HG02678 (cell line): ENCODE data around the gene RNF20.
"Not testable (repeated sequence)": the region's sequence is repeated elsewhere in the genome, so short reads cannot be mapped to it uniquely, and the experiment has no call there.

Experiments
- ATAC-seq: cut with Tn5 transposase; IDR thresholded peaks from one replicate; pipeline ENCODE4 v1.9.1; 2021; ENCODE audit warnings: mild to moderate bottlenecking, moderate library complexity; ENCODE audit not compliant: unreplicated experiment

Gene RNF20, protein sequence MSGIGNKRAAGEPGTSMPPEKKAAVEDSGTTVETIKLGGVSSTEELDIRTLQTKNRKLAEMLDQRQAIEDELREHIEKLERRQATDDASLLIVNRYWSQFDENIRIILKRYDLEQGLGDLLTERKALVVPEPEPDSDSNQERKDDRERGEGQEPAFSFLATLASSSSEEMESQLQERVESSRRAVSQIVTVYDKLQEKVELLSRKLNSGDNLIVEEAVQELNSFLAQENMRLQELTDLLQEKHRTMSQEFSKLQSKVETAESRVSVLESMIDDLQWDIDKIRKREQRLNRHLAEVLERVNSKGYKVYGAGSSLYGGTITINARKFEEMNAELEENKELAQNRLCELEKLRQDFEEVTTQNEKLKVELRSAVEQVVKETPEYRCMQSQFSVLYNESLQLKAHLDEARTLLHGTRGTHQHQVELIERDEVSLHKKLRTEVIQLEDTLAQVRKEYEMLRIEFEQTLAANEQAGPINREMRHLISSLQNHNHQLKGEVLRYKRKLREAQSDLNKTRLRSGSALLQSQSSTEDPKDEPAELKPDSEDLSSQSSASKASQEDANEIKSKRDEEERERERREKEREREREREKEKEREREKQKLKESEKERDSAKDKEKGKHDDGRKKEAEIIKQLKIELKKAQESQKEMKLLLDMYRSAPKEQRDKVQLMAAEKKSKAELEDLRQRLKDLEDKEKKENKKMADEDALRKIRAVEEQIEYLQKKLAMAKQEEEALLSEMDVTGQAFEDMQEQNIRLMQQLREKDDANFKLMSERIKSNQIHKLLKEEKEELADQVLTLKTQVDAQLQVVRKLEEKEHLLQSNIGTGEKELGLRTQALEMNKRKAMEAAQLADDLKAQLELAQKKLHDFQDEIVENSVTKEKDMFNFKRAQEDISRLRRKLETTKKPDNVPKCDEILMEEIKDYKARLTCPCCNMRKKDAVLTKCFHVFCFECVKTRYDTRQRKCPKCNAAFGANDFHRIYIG

DNA sequence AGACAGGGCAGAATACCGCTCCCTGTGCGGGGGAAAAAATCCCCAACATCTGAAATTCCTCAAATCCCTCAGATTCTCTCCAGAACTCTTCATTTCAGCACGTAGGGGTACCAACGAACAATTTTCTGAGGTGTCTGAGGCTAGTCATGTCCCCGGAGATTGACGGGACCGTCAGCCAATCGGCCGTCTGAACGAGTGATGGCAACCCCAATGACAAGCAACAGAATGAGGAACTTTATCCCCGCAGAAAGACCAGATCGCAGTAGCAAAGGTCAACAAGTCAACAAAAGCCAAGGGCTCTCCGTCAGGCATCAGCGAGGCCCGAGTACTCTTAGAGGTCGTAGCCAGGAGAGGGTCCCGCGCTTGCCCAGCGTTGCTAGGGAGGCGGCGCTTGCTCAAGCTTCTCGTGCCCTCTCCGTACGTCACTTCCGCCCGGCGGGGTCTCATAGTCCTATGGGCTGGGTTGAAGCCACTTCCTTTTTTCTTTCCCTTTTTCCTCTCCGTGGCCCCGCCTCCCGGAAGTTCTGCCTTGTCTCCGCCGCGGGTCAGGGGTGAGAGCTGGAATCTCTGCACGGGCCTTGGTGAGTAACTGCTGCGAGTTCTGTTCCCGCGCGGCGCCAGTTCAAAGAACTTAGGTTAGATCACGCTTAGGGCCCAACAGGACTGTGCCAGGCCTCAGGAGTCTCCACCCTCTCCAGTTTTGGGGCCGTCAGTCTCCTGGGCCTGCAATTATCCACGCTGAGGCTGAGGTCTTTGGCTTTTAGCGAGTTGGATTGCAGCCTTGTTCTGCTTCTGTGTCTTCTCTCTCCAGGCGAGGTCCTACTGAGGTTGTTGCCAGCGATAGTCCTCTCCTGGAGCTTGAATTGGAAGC, at the start of gene RNF20:
Gene RNF20 (plus strand): TSS at position 520 of the 871 bp plus-strand sequence. CDS start 1,571 bp downstream, outside the sequence.
- ATAC-seq: peak; percentile 97

DNA sequence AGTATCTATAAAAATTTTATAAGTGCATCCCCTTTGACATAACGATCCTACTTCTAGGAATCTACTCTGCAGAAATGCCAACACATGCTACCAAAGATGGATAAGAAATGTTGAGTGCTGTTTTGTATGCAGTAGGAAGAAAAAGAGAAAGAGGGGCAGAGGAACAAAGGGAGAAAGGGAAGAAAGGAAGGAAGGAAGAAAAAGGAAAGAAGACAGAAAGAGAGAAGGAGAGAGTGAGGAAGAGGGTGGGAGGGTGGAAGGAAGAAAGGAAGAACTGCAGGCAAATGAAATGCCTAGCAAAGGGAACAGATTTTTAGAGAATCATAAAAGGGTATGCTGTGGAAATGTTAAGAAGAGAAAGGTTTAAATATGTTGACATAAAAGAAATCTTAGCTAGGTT, 49.6 kb upstream of the RNF20 start:
- no peak for ATAC-seq

GRCh38 chr9:101485924-101486692, 47.5 kb upstream of the RNF20 start:
- no peak for ATAC-seq

DNA sequence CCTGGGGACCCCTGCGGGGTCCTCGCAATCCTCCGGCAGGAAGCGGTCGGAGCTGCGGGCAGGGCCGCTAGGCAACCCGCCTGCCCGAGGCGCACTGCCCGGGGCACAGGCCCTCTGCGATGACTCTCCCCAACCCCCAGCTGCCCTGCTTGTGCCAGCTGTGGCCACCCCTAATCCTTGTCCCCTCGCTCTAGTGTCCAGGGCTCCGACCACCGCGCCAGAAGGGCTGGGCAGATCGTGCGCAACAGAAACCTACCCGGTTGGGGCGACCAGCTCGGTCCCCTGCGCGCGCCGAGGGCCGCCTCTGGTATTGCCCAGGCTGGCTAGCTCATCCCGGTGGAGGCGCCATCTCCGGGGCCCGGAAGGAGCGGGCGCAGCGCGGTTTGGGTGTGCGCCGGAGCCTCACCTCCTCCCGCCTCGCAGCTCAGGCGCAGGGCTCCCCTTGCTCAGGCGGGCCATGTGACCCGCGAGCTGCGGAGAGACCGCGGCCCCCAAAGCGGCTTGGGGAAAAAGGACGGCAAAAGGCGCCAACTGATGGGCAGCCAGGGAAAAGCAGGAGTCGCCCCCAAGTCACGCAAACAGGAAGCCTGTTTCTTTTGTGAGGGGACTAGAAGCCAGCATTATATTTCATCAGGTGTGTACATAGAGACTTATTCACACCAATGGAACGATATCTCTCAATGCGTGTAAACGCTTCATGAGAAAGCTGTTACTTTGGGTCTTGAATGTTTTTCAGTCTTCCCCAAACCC, 46.8 kb upstream of the RNF20 start:
- ATAC-seq: no peak

GRCh38 chr9:101487443-101487840, 46.2 kb upstream of the RNF20 start:
- no peak for ATAC-seq

- ATAC-seq: no peak
These were observed 37.8 kb upstream of the RNF20 start for GRCh38 chr9:101495810-101496209.

GRCh38 chr9:101498323-101498722, 35.3 kb upstream of the RNF20 start:
- ATAC-seq: no peak

DNA sequence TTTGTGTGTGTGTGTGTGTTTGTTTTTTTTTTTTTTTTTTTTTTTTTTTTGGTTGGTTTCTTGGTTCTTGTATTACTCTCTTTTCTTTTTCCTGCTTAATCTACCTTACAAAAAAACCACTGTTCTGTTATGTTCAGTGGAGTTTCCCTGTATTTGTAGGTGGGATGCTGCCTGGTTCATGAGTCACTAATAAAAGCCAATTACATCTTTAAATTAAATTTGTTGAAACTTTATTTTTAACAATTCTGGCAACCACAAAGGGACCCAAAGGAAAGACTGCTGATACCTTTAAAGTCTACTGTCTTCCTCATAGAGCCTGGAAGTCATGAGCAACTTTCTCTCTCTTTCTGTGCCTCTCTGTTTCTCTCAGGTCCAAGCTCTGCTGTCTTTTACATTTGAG, 29.5 kb upstream of the RNF20 start:
- ATAC-seq: no peak

DNA sequence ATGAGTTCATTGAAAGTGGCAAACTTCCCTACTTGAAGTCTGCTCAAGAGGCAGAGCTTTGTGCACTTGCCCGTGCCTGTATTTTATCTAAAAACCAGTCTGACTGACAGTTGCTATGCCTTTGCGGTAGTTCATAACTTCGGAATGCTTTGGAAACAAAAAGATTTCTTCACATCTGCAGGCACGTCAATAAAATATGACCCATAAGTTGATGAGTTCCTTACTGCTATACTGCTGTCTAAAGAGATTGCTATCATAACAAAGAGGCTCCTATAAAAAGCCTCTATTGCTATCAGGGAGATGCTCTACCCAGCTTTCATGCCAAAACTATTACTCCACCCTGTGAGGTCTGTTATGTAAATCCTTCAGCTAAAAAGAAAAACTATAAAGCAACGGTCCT, 25.4 kb upstream of the RNF20 start:
- no peak for ATAC-seq

GRCh38 chr9:101509572-101509971, 24.1 kb upstream of the RNF20 start:
- no peak for ATAC-seq

- ATAC-seq: no peak
These were observed 23.2 kb upstream of the RNF20 start for GRCh38 chr9:101510459-101510858.

DNA sequence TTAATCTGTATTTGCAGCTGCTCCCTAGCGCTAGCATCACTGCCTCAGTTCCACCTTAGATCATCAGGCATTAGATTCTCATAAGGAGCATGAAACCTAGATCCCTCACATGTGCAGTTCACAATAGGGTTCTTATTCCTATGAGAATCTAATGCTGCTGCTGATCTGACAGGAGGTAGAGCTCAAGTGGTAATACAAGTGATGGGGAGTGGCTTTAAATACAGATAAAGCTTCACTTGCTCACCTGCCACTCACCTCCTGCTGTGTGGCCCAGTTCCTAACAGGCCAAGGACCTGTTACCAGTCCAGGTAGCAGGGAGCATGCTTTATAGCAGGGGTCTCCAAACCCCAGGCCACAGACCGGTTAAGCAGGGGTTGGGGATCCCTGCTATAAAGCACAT, 22.6 kb upstream of the RNF20 start:
- ATAC-seq: no peak

DNA sequence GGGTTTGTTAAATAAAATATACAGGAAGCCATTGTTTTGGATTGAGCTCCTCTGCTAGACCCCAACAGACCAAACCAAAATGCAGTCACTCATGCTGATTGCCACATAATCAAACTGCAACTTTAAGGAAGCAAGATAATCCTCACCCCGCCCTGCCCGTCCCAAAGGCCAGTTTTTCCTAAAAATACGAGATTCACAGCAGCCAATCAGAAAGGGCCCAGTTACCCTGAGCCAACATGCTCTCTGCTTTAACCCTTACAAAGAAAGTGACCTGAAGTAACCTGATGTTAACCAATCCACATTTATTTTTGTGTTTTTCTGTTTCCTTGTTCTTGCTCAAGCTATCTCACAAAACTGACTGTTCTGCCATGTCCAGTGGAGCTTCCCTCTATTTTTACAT, 21.5 kb upstream of the RNF20 start:
- ATAC-seq: no peak

DNA sequence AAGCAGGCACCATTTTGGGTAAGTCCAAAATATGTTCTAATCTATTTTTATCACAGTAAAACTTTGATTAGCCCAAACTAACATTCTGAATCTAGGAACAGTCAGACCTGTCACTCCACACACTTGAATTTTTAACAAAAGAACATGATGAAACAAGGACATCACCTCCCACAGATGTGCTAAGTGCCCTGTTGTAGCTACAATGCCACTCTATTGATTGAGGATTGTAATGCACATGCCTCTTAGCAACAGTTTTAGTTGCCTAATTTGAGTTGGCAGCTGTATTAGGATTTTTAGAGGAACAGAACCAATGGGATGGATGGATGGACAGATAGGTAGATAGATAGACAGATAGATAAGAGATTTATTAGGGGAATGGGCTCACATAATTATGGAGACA, 20.3 kb upstream of the RNF20 start:
- ATAC-seq: no peak

DNA sequence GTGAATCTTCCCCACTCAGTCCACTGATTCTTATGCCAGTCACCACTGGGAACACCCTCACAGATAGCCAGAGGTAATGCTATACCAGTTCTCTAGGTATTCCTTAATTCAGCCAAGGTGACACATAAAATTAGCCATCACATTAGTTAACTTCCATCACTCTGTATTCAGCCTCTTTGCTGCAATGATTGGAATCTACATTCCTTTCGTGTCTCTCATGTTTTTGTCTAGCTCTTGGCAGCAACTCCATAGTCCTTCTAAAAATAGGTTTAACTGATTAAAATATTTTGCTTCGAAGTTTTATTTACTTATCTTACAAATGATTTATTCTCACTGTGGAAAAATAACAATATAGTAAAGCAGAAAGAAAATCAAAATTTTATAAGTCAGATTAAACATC, 19.6 kb upstream of the RNF20 start:
- ATAC-seq: no peak

GRCh38 chr9:101516655-101517054, 17.0 kb upstream of the RNF20 start:
- no peak for ATAC-seq

DNA sequence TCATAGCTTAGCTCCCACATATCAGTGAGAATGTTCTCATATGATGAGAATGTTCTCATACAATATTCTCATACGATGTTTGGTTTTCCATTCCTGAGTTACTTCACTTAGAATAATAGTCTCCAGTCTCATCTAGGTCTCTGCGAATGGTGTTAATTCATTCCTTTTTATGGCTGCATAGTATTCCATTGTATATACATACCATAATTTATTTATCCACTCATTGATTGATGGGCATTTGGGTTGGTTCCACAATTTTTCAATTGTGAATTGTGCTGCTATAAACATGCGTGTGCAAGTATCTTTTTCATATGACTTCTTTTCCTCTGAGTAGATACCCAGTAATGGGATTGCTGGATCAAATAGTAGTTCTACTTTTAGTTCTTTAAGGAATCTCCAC, 15.2 kb upstream of the RNF20 start:
- not testable (repeated sequence) for ATAC-seq

- no peak for ATAC-seq
These were observed 9.3 kb upstream of the RNF20 start for GRCh38 chr9:101524371-101524770.

DNA sequence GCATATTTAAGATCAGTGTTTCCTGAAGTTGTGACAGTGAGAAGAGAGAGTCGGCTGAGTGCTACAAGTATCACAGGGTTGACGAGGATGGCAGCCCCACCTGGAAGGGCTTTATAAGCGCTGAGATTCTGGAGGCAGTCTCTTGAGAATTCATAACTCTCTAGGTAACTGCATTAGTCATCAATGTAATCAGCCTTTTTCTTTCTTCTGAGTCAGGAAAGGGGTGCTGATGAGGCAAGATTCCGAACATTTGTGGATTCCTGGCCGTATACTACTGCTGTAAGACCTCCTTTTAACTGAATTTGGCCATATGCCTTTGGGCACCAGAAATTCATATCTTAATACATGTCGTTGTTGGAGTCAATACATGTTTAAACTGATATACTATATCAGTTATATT, 6.6 kb upstream of the RNF20 start:
- ATAC-seq: no peak
